HG03442 (cell line): Measurements from ENCODE around the gene RNF103.
"Not testable (repeated sequence)": the region's sequence is repeated elsewhere in the genome, so short reads cannot be mapped to it uniquely, and the experiment has no call there.

Source experiments
- ATAC-seq: cut with Tn5 transposase; IDR thresholded peaks from one replicate; pipeline ENCODE4 v1.9.1; 2021; ENCODE audit warnings: mild to moderate bottlenecking, moderate library complexity; ENCODE audit not compliant: unreplicated experiment

The RNF103 gene, protein sequence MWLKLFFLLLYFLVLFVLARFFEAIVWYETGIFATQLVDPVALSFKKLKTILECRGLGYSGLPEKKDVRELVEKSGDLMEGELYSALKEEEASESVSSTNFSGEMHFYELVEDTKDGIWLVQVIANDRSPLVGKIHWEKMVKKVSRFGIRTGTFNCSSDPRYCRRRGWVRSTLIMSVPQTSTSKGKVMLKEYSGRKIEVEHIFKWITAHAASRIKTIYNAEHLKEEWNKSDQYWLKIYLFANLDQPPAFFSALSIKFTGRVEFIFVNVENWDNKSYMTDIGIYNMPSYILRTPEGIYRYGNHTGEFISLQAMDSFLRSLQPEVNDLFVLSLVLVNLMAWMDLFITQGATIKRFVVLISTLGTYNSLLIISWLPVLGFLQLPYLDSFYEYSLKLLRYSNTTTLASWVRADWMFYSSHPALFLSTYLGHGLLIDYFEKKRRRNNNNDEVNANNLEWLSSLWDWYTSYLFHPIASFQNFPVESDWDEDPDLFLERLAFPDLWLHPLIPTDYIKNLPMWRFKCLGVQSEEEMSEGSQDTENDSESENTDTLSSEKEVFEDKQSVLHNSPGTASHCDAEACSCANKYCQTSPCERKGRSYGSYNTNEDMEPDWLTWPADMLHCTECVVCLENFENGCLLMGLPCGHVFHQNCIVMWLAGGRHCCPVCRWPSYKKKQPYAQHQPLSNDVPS

GRCh38 chr2:86623494-86624266, at the start of gene RNF103:
Gene RNF103 (minus strand): TSS chr2:86623865. CDS start chr2:86622886, 979 bp downstream.
- ATAC-seq, result peak; percentile 79

DNA sequence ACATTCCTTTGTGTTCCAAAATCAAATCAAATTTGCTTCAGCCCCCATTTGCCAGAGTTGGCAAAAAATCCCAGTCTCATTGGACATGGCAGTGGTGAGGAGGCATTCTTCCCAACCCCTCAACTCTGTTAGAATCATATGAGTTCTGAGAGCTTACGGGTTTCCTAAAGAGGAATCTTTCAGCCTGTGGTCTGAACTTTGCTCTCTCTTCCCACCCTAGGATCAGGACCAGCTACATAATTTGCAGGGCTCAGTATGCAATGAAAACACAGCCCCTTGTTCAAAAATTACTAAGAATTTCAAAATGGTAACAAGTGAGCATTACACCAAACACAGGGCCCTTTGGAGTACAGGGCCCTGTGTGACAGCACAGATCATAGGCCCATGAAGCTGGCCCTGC, 49.3 kb upstream of the RNF103 start:
- no peak for ATAC-seq

DNA sequence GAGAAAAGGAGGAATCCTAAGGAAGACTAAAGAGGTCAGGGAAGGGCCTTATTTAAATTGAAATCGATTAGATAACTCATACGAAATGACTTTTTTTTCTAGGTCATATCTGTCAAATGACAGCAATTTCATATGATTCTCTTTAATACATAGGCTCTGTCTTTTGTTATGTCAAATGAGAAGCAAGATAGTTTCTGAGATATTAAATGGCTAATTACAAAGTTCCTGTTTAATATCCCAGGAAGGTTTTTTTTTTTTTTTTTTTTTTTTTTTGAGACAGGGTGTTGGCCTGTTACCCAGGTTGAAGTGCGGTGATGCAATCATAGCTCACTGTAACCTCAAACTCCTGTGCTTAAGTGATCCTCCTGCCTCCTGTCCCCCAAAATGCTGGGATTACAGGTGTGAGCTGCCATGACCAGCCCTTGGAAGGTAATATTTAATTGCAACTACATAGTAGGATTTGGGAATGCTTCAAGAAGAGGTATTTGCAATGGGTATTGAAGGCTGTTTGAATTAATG, 48.4 kb upstream of the RNF103 start:
- no peak for ATAC-seq

DNA sequence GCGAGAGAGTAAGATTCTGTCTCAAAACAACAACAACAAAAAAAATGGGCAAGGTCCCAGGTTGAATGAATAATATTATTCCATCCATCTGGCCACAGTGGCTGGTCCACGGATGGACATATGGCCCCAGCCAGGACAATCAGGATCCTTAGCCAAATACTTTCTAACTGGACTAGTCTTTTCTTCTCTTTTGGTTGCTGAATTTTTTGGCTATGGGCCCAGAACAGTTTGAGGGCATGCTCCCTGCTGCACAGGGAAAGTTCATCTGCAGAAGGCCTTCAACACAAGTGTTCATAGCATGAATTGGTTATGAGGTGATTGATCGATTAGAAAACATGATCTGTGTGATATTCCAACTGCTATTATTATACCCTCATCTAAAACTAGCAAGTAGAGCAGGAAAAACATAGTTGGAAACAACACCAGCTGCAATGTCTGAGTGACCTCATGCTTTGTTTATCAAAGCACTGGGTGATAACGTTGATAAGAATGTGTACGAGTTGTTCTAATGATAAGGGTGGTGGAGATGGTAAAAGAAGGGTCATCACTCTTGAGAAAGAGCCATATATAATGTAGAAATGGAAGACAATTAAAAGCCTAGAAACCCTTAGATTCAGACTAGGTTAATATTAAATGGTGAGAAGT, 47.8 kb upstream of the RNF103 start:
- ATAC-seq, result no peak

DNA sequence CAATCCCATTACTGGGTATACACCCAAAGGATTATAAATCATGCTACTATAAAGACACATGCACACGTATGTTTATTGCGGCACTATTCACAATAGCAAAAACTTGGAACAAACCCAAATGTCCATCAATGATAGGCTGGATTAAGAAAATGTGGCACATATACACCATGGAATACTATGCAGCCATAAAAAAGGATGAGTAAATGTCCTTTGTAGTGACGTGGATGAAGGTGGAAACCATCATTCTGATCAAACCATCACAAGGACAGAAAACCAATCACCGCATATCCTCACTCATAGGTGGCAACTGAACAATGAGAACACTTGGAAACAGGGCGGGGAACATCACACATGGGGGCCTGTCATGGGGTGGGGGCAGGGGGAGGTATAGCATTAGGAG, 45.7 kb upstream of the RNF103 start:
- ATAC-seq, result not testable (repeated sequence)

DNA sequence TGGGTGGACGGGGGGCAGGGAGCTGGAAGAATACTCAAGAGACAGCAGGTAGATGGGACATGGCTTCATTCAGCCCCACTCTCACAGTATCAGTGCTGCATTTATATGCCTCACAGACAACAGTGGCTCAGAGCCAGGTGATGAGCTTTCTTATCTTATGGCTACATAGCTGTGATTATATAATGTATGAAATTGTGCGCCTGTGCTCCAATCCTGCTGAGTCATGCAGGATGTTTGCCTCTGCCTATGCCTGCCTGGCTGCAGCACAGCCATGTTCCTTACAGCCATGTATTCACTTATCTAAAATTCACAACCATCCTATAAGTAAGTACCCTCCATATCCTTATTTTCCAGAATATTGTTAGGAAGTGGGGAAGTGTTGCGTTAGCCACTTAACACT, 37.7 kb upstream of the RNF103 start:
- no peak for ATAC-seq

DNA sequence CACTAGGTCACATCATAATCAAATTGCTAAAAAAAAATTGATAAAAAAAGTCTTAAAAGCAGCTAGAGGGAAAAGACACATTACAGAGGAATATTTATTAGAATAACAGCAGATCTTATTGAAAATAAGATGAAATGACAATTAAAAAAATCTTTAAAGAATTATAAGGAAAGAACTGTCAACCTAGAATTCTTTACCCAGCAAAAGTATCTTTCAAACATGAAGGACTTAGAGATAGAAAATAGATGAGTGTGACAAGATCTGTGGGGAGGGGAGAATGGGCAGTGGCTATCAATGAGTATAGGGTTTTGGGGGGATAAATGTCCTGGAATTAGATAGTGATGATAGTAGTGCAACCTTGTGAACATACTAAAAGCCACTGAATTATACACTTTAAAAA, 26.5 kb upstream of the RNF103 start:
- no peak for ATAC-seq

- ATAC-seq, result no peak
Measured at GRCh38 chr2:86649119-86649947, 25.7 kb upstream of the RNF103 start.

DNA sequence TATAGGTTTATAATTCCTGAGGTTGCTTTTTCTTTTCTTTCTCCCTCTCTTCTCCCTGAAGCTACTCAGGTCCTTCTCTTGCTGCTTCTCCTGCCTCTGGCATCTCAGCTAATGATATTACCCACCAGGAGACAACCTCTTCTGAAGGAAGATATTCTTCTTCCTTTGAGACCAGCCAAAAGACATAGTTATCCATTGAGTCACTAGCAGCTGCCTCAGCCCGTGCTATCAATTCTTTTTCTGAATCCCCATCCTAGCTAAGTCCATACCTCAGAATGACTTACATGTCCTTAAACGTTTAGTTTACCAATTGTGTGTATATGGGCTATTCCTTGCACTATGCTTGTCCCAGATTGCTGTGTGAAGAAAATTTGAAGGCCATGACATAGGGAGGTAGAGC, 25.0 kb upstream of the RNF103 start:
- ATAC-seq, result no peak

GRCh38 chr2:86646865-86647264, 23.2 kb upstream of the RNF103 start:
- no peak for ATAC-seq

DNA sequence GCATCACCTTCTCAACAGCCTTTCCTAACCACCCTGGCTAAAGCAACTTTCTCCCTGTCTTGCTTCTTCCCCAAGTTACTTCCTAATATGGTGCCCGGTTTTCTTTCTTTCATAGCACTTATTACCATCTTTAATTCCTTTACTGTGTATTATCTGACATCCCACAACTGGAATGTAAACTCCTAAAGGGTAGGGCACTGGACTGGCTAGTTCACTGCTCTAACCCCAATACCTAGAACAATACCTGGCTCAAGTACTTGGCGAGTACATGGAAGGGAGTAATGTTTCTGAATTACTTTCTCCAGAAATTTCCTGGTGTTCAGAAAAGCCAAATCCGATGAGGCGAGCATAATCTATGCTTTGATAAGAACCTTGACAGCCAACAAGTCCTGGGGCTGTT, 22.7 kb upstream of the RNF103 start:
- no peak for ATAC-seq

DNA sequence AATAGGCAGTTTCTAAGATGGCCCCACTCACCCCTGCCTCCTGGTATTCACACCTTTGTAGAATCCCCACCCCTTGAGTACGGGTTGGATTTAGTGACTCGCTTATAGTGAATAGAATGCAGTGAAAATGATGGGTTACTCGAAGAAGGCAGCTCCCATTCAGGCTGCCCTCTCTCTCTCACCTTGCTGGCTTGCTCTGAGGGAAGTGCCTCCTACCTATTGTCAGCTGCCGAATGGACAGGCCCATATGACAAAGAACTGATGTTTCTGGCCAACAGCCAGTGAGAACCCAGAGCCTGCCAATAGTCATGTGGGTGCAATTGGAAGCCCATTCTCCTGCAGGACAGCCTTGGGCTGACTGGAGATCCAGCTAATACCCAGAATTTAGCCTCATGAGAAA, 22.1 kb upstream of the RNF103 start:
- ATAC-seq, result no peak

DNA sequence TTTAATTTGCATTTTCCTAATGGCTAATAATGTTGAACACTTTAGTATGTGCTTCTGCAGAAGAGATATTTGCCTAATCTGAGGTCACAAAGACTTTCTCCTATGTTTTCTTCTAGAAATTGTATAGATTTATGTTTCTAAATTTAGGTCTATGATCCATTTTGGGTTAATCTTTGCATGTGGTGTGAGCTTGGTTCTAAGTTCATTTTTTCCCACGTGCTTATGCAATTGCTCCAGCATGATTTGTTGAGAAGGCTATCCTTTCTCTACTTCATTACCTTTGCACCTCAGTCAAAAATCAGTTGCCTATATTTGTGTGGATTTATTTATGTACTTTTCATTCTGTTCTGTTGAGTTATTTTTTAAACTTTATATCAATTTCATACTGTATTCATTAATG, 15.0 kb upstream of the RNF103 start:
- ATAC-seq, result no peak

- no peak for ATAC-seq
Measured at GRCh38 chr2:86636842-86637241, 13.2 kb upstream of the RNF103 start.

- ATAC-seq, result no peak
Measured at GRCh38 chr2:86634352-86634751, 10.7 kb upstream of the RNF103 start.

DNA sequence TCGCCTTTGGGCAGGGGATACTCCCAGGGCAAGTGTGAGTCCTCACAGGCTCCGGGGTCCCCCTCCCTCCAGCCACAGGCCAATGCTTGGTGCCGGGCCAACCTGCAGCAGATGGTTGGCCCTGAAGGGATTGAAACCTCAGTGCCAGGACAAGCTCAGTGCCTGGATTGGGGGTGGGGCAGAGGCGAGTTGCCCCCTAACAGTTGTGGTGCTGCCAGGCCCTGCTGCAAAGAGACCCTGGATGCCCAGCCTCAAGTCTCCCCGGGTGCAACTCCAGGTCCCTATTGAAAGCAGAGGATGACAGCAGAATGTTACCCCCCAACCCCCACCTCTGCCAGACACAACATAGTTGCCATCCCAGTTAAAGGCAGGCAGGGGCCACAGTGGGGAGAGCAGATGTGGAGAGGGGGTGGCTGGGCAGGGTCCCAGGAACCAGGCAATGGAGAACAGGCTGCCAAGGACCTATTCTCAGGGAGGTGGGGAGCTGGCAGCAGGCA, 9.5 kb upstream of the RNF103 start:
- no peak for ATAC-seq

DNA sequence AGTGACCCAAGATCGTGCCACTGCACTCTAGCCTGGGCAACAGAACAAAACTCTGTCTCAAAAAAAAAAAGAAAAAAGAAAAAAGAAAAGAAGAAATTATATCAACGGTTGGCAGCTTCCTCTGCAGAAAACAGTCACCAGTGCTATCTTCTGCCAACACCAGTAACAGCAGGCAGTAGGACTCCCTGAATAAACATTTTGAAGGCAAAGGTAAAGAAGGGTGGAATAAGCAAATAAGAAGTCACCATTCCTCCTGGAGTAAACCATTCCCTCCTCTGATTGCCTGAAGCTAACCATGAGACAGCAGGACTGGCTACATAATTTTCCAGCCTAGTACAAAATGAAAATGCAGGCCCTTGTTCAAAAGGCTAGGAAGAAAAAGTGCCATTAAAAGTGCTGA, 9.0 kb upstream of the RNF103 start:
- ATAC-seq, result no peak

DNA sequence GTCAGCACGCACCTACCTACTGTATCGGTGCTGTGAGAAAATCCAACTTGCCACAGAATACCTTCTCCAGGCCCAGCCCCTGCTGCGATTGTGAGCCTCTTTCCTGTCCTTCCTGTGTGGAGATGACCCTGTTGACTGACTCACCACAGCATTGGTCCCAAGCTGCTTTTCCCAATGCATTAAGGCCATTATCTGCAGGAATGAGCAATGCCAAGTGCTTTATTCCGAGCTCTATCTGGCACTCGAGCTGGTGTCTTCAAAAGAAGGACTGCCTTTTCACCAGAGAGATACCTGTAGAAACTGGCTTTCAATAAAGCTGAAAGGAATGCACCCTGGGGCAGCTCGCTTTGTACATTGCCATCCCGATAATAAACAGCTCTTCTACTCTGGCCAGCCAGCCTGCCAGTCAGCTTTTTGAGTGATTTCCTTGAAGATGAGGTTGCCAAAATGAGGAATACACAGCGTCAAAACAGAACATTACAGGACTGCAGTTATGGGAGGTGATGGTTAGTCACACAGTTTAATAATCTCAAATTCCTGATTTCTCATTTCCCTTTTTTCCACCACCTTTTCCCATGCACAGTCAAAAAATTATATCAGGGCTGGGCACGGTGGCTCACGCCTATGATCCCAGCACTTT, 8.3 kb upstream of the RNF103 start:
- no peak for ATAC-seq

DNA sequence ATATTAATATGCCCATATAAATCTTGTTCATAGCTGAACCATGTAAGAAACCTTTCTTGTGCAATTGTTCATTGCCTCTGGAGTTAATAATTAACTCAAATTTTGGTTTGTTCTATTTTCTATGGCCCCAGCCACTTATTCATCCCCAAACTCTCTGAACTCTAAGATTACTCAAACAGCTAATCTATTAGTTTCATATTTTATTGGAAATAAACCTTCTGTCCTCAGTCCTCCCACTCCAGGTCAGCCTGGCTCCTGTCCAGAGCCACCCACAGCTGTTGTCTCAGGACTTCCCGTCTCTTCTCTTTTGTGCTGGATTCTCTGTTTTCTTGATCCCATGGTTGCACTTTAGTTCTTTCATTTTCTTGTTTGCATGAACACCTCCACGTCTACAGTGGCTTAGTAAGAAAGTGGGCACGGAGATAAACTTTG, 4.4 kb upstream of the RNF103 start:
- no peak for ATAC-seq
